Endothelial cell (in vitro differentiated cells): ENCODE measurements around the gene SGCD. TPM values are rescaled to one million over a fixed set of nuclear protein-coding genes. Genes with fewer than 3 reads are reported as not detected.

Experiments used
- DNase-seq: peaks from one replicate; pipeline ENCODE4 v3.0.0; 2021; ENCODE audit warnings: low spot score
- H3K27ac Mint-ChIP-seq: one replicate; pipeline ENCODE4 v1.8.0; 2021; ENCODE audit warnings: mixed read lengths, inconsistent platforms; ENCODE audit not compliant: unreplicated experiment
- H3K27me3 Mint-ChIP-seq: one replicate; pipeline ENCODE4 v1.8.0; 2021; ENCODE audit warnings: mild to moderate bottlenecking, moderate library complexity, mixed read lengths, inconsistent platforms; ENCODE audit not compliant: unreplicated experiment
- H3K36me3 Mint-ChIP-seq: one replicate; pipeline ENCODE4 v1.8.0; 2021; ENCODE audit warnings: mild to moderate bottlenecking, low read depth, mixed read lengths, inconsistent platforms; ENCODE audit not compliant: unreplicated experiment
- H3K4me1 Mint-ChIP-seq: one replicate; pipeline ENCODE4 v1.8.0; 2021; ENCODE audit warnings: mild to moderate bottlenecking, mixed read lengths, inconsistent platforms; ENCODE audit not compliant: unreplicated experiment
- H3K4me3 Mint-ChIP-seq: one replicate; pipeline ENCODE4 v1.8.0; 2021; ENCODE audit warnings: mild to moderate bottlenecking, mixed read lengths, inconsistent platforms; ENCODE audit not compliant: unreplicated experiment
- H3K9me3 Mint-ChIP-seq: one replicate; pipeline ENCODE4 v1.8.0; 2021; ENCODE audit warnings: mixed read lengths, inconsistent platforms; ENCODE audit not compliant: unreplicated experiment
- CTCF ChIP-seq: fragments of 200-600 bp; sonication (generic); IDR thresholded peaks from one replicate; pipeline ENCODE4 v1.5.0; 2021; ENCODE audit warnings: antibody characterized with exemption; ENCODE audit not compliant: unreplicated experiment
- total RNA-seq: library from RNA; stranded (reverse); fragmentation: NEBNext Ultra II Directional; extraction: Animal tissue kit (Norgen Biotek cat#: 25700); gene quantifications from one replicate; pipeline ENCODE4 v1.2.1, GENCODE V29; 2021; ENCODE audit not compliant: unreplicated experiment

Gene SGCD
- total RNA-seq, 1 donor from 2014 or later = 1.2 TPM

DNA sequence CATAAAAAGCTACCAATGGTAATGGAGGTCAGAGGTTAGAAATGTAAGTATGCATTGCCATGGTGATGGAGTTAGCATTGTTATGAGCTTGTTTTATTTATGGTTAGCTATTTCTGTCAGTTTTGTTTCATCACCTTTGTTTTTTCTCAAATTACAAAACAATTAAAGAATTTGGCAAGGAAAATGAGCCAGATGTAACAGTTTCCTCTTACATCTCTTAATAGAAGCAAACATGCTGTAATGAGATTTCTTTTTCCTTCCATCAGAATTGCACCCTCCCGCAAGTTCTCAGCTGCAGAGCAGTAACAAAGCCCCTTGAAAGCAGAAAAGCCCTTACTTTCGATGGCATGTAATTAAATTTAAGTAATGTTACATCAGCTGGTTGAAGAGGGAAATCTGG lies 233.0 kb downstream of the SGCD start:
- Mint-ChIP-seq H3K4me1 (no peaks in the 10 kb centered on the region), H3K36me3 (no peaks in the 10 kb centered on the region), H3K9me3 (no peaks in the 10 kb centered on the region), H3K27ac (no peak overlapping the region), H3K27me3 (no peaks in the 10 kb centered on the region), H3K4me3 (no peak overlapping the region)
- DNase-seq = no peak
- TF ChIP-seq CTCF = no peak

GRCh38 chr5:156561651-156562050 lies 234.7 kb downstream of the SGCD start:
- no peaks in the 10 kb centered on the region for H3K36me3 Mint-ChIP-seq
- H3K4me1 Mint-ChIP-seq = no peaks in the 10 kb centered on the region
- no peak for TF ChIP-seq CTCF
- no peak overlapping the region for H3K4me3 Mint-ChIP-seq
- H3K9me3 Mint-ChIP-seq = no peaks in the 10 kb centered on the region
- no peaks in the 10 kb centered on the region for H3K27me3 Mint-ChIP-seq
- DNase-seq = no peak
- H3K27ac Mint-ChIP-seq = no peak overlapping the region

- no peaks in the 10 kb centered on the region for H3K9me3 Mint-ChIP-seq
- no peaks in the 10 kb centered on the region for H3K27me3 Mint-ChIP-seq
- no peak for DNase-seq
- TF ChIP-seq CTCF = no peak
- no peak overlapping the region for H3K4me3 Mint-ChIP-seq
- no peaks in the 10 kb centered on the region for H3K4me1 Mint-ChIP-seq
- no peak overlapping the region for H3K27ac Mint-ChIP-seq
- H3K36me3 Mint-ChIP-seq = no peaks in the 10 kb centered on the region
These were observed 243.7 kb downstream of the SGCD start for GRCh38 chr5:156570615-156571014.

DNA sequence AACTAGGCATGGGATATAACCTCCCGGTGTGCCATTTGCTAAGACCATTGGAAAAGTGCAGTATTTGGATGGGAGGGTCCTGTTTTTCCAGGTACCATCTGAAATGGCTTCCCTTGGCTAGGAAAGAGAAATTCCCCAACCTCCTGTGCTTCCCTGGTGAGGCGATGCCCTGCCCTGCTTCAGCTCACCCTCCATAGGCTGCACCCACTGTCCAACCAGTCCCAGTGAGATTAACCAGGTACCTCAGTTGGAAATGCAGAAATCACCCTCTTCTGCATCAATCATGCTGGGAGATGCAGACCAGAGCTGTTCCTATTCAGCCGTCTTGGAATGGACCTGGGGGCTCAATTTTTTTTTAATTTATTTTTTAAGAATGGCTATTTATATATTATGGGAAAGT lies 254.8 kb downstream of the SGCD start:
- H3K9me3 Mint-ChIP-seq = no peaks in the 10 kb centered on the region
- no peak overlapping the region for H3K4me3 Mint-ChIP-seq
- H3K27ac Mint-ChIP-seq = no peak overlapping the region
- DNase-seq = no peak
- H3K4me1 Mint-ChIP-seq = no peaks in the 10 kb centered on the region
- no peak for TF ChIP-seq CTCF
- peaks cover 1% of the 10 kb centered on the region for H3K27me3 Mint-ChIP-seq
- H3K36me3 Mint-ChIP-seq = no peaks in the 10 kb centered on the region

DNA sequence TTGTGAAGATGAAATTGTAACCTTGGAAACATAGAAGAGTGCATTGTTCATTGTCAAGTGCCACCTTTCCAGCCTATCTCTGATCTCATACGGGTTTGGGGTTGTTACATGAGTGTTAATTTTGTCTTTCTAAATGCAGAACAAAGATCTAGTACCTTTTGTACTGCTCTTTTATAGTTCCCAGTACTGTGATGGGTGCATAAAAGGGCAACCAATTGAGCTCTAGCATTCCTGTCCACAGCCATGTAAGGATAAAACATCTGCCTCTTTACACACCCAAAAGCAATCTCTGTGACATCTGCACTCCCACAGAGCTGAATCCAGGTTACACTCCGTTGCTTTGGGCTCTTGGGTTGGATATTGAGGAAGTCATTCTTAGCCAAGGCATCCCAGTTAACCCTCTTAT lies 255.2 kb downstream of the SGCD start:
- Mint-ChIP-seq H3K27me3 (peaks cover 1% of the 10 kb centered on the region), H3K36me3 (no peaks in the 10 kb centered on the region), H3K4me3 (no peak overlapping the region), H3K9me3 (no peaks in the 10 kb centered on the region), H3K27ac (no peak overlapping the region), H3K4me1 (no peaks in the 10 kb centered on the region)
- DNase-seq = no peak
- no peak for TF ChIP-seq CTCF
